OCI-M2 (cell line): Measurements from ENCODE around the gene CHRNA5.
"Not testable (repeated sequence)": the region's sequence is repeated elsewhere in the genome, so short reads cannot be mapped to it uniquely, and the experiment has no call there.

Source experiments
- DNase-seq: peaks from one replicate; lab custom pipeline; 2025; ENCODE audit not compliant: unreplicated experiment; lab: John Stamatoyannopoulos, UW

The CHRNA5 gene

DNA sequence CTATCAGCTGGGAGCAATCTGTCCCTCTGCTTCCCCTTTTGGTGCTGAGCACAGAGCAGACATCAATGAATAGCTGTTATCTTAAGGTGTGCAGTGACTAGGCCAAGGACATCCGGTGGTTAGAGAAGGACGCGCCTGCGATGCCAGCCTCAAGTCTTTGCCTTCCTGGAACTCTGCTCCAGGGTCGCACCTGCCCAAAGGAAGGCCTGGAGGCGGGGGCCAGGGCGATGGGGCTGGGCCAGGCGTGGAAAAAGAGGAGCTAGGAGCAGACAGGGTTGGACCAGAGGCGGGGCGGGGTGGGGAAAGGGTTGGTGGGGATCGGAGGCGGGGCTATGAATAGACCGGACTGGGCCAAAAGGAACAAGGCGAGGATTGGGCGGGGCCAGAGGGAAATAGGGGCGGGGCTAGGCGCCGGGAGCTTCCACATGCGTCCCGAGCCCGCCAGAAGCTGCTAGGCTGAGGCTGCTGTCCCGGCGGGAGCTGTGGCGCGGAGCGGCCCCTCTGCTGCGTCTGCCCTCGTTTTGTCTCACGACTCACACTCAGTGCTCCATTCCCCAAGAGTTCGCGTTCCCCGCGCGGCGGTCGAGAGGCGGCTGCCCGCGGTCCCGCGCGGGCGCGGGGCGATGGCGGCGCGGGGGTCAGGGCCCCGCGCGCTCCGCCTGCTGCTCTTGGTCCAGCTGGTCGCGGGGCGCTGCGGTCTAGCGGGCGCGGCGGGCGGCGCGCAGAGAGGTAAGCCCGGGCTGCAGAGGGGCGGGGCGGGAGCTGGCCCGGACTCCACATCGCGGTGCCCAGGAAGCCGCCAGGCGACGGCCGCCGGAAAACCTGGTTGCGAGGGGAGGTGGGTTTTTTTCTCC, at the start of gene CHRNA5:
TSS of gene CHRNA5 (plus strand) at position 424 of the 854 bp plus-strand sequence. CDS start at position 624, 200 bp downstream.
- DNase-seq = peak; percentile 63

DNA sequence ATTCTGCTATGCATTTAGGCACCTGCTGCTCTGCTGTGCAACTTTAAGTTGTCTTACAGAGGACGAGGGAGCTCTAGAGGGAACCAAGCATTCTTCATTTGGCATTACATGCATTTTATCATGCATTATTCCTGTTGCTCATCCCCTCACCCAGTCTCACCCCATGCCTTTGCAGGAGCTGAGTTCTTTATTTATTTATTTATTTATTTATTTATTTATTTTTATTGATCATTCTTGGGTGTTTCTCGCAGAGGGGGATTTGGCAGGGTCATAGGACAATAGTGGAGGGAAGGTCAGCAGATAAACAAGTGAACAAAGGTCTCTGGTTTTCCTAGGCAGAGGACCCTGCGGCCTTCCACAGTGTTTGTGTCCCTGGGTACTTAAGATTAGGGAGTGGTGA, 45.3 kb upstream of the CHRNA5 start:
- DNase-seq = not testable (repeated sequence)

DNA sequence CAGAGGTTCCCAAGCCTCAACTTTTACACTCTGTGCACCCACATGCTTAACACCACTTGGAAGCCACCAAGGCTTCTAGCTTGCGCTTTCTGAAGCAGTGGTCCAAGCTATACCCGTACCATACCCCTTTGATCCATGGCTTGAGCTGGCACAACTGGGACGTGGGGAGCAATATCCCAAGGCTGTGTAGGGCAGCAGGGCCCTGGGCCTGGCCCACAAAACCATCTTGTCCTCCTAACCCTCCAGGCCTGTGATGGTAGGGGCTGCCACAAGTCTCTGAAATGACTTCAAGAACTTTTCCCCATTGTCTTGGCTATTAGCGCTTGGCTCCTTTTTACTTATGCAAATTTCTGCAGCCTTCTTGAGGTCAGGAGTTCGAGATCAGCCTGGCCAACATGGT, 41.1 kb upstream of the CHRNA5 start:
- no peak for DNase-seq

DNA sequence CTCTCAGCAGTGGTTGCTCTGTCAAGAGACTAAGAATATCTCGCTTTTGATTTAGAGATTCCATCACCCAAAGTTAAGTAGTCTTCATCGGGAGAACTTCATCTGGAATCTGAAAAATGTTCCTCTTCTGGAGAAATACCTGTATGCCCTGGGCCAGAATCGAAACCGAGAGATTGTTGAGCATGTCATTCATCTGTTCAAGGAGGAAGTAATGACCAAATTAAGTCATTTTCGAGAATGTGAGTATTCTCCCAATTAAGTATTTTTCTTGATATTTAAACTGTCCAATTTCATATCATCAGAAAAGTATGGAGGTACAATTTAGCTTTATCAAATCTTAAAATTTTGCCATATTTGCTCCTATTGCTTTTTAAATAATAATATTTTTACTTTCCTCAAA, 38.0 kb upstream of the CHRNA5 start:
- no peak for DNase-seq

DNA sequence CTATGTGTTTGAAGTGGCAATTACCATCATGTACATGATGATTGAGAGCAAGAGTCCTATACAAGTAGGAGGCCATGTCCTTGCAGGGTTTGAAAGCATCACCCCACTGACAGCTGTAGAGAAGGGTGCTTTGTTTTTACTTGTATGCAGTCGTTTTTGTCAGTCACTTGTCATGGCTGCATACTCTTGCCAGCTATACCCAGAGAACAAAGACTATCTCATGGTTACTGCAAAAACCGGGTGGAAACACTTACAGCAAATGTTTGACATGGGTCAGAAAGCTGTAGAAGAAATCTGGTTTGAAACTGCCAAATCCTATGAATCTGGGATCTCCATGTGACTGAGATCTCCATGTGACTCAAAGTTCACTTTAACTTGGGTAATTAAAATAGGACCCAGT, 32.0 kb upstream of the CHRNA5 start:
- DNase-seq = no peak

DNA sequence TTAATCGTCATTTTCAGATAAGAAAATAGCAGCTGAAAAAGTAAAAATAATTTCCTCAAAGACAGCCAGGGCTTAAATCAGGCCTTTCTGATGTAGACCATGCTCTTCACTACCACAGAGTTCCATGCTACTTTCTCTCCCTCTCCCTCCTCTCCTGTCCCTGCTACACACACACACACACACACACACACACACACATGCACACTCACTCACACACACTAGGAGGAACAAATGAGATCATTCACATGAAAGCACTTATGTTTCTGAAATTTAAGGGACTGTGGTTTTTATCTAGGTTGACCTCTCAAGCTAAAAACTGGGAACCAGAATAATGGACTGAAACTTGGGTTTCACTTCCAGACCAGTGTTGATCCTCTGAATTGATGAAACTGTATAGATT, 29.2 kb upstream of the CHRNA5 start:
- DNase-seq = no peak

DNA sequence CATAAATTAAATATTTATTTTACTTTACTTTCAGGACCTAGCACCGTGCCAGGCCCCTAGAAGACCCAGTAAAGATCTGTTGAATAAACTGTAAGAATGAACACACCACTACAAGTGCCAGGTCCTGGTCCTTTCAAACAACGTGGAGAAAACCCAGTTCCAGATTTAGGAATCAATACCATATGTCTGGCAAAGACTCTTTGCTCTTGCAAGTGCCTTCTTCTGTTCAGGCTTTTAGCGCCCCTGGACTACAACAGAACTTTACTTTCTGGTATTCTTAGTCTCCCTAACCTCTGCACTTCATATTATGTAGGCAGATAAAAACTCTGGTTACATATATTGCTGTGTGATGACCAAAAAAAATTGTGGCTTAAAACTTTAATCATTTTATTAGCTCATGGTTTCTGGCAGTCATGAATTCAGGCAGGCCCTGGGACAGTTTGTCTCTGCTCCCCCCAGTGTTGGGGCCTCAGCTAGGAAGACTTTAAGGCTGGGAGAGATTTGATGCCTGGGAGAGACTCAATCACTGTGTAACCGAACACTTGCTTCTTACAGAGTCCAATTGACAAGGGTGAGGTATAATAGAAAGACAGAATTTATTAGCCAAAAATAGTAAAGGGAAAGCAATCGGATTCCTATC, 27.9 kb upstream of the CHRNA5 start:
- no peak for DNase-seq

DNA sequence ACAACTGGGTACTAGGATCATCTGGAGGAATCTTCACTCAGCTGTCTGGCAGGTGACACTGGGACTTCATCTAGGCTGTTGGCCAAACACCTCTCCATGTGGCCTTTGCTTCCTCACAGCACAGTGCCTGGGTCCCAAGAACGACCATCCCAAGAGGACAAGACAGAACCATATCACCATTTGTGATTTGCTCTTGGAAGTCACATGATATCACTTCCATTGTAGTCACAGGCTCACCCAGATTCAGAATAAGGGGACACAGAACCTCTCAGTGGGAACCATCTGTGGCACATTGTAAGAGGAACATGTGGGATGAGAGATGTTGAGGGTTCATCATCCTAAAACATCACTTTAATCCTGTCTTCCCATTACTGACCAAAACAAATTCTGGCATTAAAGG, 27.0 kb upstream of the CHRNA5 start:
- no peak for DNase-seq

DNA sequence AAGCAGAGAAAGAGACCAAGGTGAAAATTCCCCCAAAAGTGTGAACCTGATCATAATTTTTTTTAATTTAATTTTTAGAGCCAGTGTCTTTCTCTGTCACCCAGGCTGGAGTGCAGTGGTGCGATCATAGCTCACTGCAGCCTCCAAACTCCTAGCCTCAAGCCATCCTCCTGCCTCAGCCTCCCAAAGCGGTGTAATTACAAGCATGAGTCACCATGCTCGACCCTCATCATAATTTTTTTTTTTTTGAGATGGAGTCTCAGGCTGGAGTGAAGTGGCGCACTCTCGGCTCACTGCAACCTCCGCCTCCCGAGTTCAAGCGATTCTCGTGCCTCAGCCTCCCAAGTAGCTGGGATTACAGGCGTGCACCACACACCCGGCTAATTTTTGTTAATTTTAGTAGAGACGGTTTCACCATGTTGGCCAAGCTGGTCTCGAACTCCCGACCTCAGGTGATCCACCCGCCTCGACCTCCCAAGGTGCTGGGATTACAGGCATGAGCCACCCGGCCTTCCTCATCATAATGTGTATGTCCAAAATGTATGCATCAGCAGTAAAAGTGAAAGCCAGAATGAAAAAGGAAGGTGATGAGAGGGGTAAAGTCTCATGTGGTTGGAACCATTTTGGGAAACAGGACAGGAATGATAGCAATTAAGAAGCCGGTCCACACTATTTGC, 25.7 kb upstream of the CHRNA5 start:
- not testable (repeated sequence) for DNase-seq

DNA sequence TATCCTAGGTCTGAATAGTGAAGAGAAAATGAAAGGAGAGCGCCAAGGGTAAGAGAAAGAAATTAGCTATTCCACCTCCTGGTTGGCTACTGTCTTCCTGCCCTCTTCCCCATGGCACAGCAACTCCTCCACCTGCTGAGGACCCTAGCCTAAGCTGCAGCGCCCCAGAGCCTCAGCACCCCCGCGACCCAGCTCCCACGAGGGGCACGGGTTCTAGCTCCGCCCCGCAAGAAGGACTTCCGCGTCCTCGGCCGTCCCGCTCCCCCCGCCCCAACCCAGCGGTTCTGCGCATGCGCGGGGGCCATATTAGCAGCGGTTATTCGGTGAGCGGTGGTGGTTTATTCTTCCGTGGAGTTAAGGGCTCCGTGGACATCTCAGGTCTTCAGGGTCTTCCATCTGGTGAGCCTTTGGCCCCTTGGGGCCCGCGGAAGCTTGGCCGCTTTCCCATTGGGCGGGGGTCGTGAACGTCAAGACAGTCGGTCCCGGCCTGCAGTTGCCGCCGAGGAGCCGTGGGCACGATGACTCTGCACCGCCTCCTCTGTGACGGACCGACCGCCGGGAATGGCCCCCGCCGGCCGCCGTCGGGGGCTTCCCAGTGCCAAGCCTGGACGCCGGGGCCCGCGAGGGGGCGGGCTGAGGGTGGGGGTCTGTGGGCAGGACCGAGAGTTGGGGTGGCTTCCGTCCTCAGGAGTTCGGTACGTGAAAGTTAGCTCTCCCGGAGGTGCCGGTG, 25.0 kb upstream of the CHRNA5 start, which contains the start of gene PSMA4:
TSS of gene PSMA4 (plus strand) at position 304 of the 730 bp plus-strand sequence. CDS start 1,484 bp downstream, outside the sequence.
- DNase-seq = peak; percentile 17

DNA sequence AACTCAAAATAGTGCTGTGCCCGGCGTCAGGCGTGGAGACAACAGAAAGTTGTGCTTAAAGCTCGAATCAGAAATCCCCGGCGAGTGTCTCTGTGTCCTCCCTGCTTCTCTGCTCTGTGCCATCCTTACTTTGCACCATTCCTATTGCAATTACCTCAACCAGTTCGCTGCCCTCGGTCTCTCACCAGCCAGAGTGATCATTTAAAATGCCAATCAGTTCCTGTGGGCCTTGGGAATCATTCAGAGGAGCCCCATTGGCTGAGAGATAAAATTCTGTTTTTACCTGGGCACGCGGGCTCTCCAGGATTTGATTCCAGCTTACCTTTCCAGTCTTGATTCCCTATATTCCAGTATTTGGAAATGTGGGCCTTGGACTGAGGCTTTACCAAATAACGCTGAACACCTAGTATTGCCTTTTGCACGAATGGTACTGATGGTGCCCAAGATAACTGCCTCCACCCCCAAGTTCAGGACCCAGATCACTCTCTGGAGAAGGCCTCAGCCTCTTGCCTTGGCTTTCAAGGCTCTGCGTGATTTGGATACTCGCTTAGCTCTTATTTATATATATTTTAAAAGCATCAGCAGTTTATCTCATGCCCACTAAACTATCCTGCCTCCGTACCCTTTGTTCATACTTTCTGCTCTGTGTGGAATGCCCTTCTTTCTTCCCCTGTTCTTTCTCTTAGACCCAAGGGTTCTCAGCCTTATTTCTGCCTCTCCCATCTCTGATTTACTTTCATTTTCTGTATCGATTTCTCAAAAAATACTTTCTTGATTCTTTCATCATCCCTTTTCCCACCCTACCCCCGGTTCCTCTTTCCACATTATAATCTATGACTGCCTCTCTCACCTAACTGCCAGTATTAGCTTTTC, 24.2 kb upstream of the CHRNA5 start:
- no peak for DNase-seq

DNA sequence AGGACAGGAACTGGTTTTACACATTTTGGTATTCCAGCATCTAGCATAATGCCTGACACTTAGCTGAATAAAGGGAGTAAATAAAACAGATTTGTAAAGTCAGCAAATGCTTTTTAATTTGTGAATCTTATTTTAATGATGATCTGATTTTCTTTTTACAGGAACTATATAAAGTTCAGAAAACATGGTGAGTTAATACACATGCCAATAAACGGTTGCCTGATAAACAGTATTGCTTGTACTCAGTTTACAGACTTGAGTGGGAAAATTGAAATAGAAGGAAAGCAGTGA, 23.6 kb upstream of the CHRNA5 start:
- DNase-seq = no peak

DNA sequence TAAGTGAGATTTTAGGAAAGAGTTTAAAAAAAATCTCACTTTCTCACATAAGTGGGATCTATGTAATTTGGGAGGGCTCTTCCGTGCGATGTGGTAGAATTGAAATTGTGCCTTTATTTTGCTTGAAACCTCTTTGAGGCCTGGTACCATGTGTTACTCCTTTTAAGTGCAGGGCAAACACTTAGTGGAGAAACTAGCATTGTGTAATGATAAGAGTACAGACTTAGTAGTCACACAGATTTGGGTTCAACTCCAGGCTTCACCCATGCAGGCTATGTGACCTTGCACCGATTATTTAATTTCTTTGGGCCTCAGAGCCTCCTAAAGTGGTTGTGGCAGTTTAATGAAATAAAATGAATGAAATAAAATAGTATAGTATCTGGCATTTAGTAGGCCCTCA, 22.7 kb upstream of the CHRNA5 start:
- DNase-seq = no peak

DNA sequence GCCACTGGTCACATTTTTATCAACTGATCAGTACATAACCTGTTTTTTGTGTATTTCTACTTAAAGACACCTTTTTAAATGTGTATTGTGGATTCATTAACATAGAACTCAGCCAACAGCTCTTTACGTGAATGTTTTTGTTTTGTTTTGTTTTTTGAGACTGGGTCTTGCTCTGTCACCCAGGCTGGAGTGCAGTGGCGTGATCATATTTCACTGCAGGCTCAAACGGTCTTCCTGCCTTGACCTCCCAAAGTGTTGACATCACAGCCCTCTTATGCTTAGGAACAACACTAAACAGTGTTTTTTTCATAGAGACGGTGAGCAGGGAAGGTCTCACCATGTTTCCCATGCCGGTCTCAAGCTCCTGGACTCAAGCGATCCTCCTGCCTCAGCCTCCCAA, 15.1 kb upstream of the CHRNA5 start:
- DNase-seq = no peak

DNA sequence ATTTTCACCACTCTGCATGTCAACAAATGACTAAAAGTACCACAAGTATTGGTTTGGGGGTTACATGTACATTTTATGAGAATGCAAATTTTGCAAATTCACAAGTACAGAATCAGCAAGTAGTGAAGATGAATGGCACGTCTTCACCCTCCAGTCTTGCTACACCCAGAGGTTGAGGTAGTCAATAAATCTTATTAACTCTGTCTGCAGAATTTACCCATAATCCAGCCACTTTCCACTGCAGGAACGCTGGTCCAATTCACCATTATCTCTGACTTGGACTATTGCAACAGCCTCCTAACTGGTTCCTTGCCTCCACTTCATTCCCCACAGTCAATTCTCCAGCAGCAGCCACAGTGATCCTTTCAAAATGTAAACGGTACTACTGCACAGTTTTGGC, 14.5 kb upstream of the CHRNA5 start:
- no peak for DNase-seq

DNA sequence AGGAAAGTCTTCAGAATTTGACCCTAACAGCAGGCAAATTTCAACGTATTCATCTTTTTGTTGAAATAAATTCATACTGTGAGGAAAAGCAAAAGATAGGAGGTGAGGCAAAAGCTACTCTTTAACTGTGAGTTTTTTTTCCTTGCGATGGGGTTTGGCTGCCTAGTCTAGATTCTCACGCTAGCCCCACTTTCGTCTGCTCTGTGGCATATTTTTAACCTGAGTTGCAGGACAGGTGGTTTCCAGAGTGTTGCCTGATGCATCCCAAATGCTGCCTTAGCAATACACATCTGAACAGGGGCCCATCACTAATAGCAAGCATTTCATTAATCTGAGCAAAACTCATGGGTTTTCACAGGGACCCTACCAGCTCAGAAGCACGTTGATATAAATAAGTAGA, 13.4 kb upstream of the CHRNA5 start:
- DNase-seq = no peak

DNA sequence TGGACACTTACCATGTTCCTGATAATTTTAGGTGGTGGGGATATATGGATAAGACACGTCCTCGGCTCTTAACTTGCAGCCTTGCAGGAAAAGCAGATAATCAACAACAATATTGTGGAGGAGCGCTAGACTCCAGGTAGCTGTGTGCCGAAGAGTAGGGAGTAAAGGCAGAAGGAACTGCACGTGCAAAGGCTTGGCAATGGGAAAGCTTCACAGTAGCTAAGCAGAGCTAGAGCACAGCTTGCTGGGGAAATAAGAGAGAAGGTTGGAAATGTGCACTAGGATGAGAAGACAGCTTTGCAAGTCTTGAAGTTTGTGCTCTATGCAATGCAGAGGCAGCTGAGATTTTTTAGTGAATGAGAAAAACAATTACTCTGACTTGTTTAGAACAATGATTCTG, 12.7 kb upstream of the CHRNA5 start:
- no peak for DNase-seq

DNA sequence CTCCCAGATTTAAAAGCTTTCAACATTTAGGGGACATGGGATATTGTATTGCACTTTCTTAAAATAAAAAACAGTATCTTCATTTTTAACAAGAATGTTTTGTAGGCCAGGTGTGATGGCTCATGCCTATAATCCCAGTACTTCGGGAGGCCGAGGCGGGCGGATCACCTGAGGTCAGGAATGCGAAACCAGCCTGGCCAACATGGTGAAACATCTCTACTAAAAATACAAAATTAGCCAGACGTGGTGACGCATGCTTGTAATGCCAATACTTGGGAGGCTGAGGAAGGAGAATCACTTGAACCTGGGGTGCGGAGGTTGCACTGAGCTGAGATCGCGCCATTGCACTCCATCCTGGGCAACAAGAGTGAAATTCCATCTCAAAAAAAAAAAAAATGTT, 5.1 kb upstream of the CHRNA5 start:
- not testable (repeated sequence) for DNase-seq

DNA sequence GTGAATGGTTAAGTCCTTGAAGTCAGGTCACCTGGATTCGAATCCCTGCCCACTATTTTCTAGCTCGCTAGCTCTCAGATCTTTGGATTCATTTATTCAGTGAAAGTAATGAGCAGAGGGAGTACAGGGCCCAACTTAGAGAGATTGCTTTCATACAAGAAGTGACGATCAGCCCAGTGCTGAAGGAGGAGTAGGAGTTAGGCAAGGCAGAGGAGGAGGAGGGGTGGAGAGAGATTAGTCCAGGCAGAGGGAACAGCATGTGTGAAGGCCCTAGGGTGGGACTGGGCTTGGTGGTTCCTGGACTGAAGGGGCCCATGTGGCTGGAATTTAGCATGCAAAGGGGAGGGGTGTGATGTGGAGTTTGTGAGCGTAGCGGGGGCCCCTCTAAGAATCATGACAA, 3.8 kb upstream of the CHRNA5 start:
- DNase-seq = no peak

DNA sequence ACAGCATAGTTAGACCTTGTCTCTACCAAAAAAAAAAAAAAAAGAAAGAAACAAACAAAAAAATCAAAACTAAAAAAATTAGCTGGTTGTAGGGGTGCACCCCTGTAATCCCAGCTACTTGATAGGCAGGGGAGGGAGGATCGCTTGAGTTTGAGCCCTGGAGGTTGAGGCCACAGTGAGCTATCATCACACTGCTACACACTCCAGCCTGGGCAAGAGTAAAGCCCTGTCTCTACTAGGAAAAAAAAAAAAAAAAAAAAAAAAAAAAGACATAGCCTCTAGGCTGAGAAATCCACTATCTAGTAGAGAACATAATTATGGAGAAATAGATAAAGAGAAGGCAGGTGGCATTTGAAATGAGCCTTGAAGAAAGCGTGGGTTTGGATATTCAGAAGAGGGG, 2.2 kb upstream of the CHRNA5 start:
- DNase-seq = no peak

DNA sequence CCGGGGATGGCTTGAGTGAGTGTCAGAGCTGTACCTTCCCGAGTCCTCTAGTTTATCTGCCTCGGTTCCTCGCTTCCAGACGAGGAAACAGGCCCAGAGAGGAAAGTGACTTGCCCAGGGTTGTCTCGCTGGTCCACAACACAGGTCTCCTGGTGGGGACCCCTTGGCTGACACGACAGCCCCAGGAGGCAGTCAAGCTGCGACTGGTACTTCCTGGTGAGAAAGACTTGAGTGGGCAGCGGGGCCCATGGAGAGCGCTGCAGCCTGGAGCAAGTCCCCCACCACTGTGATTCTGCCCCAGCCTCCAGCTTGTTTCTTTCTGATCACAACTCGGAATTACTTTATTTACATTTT, 600 bp upstream of the CHRNA5 start:
- DNase-seq = no peak
